ENCODE data around the gene ACAD11.

ACAD11 gene

DNA sequence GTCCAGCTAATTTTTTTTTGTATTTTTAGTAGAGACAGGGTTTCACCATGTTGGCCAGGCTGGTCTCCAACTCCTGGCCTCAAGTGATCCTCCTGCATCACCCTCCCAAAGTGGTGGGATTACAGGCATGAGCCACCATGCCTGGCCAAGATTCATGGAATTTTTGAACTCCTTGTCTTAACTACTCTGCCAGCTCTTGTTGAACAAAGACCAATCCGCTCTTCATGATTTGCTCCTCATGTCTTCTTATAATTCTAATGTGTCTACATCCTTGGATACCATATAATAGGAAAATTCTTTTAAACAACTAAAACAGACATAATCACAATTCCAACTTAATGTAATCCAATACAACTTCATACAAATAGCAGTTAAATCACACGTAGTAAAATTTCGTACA lies 21.8 kb upstream of the ACAD11 start:
- no peaks in the 10 kb centered on the region for H3K4me1 ChIP-seq (ENCODE audit: insufficient read depth, insufficient read length)
- no peaks in the 10 kb centered on the region for H3K27me3 ChIP-seq (ENCODE audit: insufficient read depth, insufficient read length)
- TF ChIP-seq SUZ12 (IDR thresholded peaks at IDR 0.05; ENCODE audit: extremely low read depth, insufficient read depth, insufficient read length) (no peak), YY1 (IDR thresholded peaks at IDR 0.05; ENCODE audit: insufficient read depth, insufficient read length) (no peak), ZNF274 (IDR thresholded peaks at IDR 0.05; ENCODE audit: low read depth, low read length) (no peak)
- DNase-seq (ENCODE audit: low read depth, low spot score) = no peak
- H3K4me3 ChIP-seq (ENCODE audit: insufficient read length, low read depth) = no peak overlapping the region
- H3K36me3 ChIP-seq (ENCODE audit: insufficient read depth, insufficient read length, low read length) = peaks cover 60% of the 10 kb centered on the region
- no peak overlapping the region for H3K9ac ChIP-seq (ENCODE audit: insufficient read length, low read depth)
- no peaks in the 10 kb centered on the region for H3K9me3 ChIP-seq (ENCODE audit: insufficient read depth, low read length)

DNA sequence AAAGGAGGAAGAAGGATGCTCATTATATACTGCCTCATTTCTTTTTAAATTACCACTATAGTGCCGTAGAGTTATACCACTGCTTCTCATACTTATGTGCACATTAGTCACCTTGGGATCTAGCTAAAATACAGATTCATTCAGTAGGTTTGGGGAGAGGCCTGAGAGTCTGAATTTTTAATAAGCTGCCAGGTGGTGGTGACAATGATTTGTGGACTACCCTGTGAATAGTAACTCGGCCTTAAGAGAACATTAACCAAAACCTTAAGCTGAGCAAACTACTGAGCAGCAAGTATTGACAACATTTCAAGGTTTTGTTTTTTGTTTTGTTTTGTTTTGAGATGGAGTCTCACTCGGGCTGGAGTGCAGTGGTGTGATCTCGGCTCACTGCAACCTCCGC lies 20.3 kb upstream of the ACAD11 start:
- no peaks in the 10 kb centered on the region for H3K27me3 ChIP-seq (ENCODE audit: insufficient read depth, insufficient read length)
- no peak overlapping the region for H3K9ac ChIP-seq (ENCODE audit: insufficient read length, low read depth)
- no peaks in the 10 kb centered on the region for H3K4me1 ChIP-seq (ENCODE audit: insufficient read depth, insufficient read length)
- no peak for TF ChIP-seq SUZ12 (IDR thresholded peaks at IDR 0.05; ENCODE audit: extremely low read depth, insufficient read depth, insufficient read length)
- no peak for TF ChIP-seq YY1 (IDR thresholded peaks at IDR 0.05; ENCODE audit: insufficient read depth, insufficient read length)
- no peak for TF ChIP-seq ZNF274 (IDR thresholded peaks at IDR 0.05; ENCODE audit: low read depth, low read length)
- peaks cover 75% of the 10 kb centered on the region for H3K36me3 ChIP-seq (ENCODE audit: insufficient read depth, insufficient read length, low read length)
- no peak for DNase-seq (ENCODE audit: low read depth, low spot score)
- no peaks in the 10 kb centered on the region for H3K9me3 ChIP-seq (ENCODE audit: insufficient read depth, low read length)
- no peak overlapping the region for H3K4me3 ChIP-seq (ENCODE audit: insufficient read length, low read depth)

DNA sequence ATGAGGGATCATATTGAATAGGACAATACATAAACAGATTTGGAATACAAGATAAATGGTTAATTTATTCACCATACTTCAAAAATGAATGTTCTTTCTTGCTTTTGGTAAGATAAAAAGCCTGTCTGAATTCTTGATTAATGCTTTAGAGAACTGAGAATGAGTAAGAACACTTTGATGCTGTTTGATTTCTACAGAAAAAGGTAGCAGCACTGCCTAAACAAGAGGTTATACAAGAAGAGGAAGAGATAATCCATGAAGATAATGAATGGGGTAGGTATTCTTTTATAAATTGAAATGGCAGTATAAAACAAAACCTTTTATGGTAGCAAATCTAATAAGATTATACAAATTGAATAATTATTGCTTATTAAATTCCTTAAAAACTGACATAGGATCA lies 15.8 kb upstream of the ACAD11 start:
- no peaks in the 10 kb centered on the region for H3K4me1 ChIP-seq (ENCODE audit: insufficient read depth, insufficient read length)
- no peak overlapping the region for H3K4me3 ChIP-seq (ENCODE audit: insufficient read length, low read depth)
- no peak overlapping the region for H3K9ac ChIP-seq (ENCODE audit: insufficient read length, low read depth)
- peaks cover 77% of the 10 kb centered on the region for H3K36me3 ChIP-seq (ENCODE audit: insufficient read depth, insufficient read length, low read length)
- no peaks in the 10 kb centered on the region for H3K27me3 ChIP-seq (ENCODE audit: insufficient read depth, insufficient read length)
- no peaks in the 10 kb centered on the region for H3K9me3 ChIP-seq (ENCODE audit: insufficient read depth, low read length)
- no peak for DNase-seq (ENCODE audit: low read depth, low spot score)
- no peak for TF ChIP-seq ZNF274 (IDR thresholded peaks at IDR 0.05; ENCODE audit: low read depth, low read length)
- TF ChIP-seq YY1 (IDR thresholded peaks at IDR 0.05; ENCODE audit: insufficient read depth, insufficient read length) = no peak
- TF ChIP-seq SUZ12 (IDR thresholded peaks at IDR 0.05; ENCODE audit: extremely low read depth, insufficient read depth, insufficient read length) = no peak

DNA sequence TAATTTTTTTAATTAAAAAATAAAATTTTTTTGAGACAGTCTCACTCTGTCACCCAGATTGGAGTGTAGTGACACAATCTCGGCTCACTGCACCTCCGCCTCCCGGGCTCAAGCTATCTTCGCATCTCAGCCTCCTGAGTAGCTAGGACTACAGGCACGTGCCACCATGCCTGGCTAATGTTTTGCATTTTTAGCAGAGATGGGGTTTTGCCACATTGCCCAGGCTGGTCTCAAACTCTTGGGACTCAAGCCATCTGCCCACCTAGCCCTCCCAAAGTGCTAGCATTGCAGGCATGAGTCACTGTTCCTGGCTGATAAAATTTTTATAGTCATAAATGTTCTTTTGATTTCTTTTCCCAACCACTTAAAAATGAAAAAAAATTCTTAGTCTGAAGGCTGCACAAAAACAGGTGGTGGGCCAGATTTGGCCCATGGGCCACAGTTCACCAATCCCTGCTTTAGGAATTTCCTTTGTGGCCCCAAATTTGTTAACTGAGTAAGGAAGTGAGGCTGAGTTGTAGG lies 9.7 kb upstream of the ACAD11 start:
- no peak for DNase-seq (ENCODE audit: low read depth, low spot score)
- H3K27me3 ChIP-seq (ENCODE audit: insufficient read depth, insufficient read length) = no peaks in the 10 kb centered on the region
- TF ChIP-seq ZNF274 (IDR thresholded peaks at IDR 0.05; ENCODE audit: low read depth, low read length) (no peak), YY1 (IDR thresholded peaks at IDR 0.05; ENCODE audit: insufficient read depth, insufficient read length) (no peak), SUZ12 (IDR thresholded peaks at IDR 0.05; ENCODE audit: extremely low read depth, insufficient read depth, insufficient read length) (no peak)
- H3K4me1 ChIP-seq (ENCODE audit: insufficient read depth, insufficient read length) = no peaks in the 10 kb centered on the region
- H3K4me3 ChIP-seq (ENCODE audit: insufficient read length, low read depth) = no peak overlapping the region
- peaks cover 62% of the 10 kb centered on the region for H3K36me3 ChIP-seq (ENCODE audit: insufficient read depth, insufficient read length, low read length)
- no peak overlapping the region for H3K9ac ChIP-seq (ENCODE audit: insufficient read length, low read depth)
- H3K9me3 ChIP-seq (ENCODE audit: insufficient read depth, low read length) = no peaks in the 10 kb centered on the region

DNA sequence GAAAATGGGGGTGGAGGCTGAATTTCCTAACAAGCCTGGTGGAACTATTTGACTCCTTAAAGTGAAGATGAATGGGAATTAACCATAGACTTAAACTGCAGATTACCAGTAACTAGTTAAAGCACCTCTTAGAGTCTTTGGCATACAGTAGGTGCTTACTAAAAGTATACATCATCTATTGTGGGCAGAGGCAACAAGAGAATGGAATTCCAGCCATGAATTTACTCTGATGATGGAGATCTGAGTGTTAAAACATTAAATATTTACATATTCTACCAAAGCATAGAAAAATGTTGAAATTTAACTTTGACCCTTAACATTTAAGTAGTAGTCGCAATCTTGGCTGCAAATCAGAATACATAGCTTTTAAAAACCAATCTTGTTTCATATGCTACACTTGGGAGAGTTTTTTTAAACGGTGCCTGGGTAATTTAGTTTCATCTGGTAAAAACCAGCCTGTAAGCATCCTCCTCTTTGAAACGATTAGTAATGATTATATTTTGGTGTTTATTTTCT lies 5.7 kb upstream of the ACAD11 start:
- Histone ChIP-seq H3K27me3 (ENCODE audit: insufficient read depth, insufficient read length) (no peaks in the 10 kb centered on the region), H3K9me3 (ENCODE audit: insufficient read depth, low read length) (no peaks in the 10 kb centered on the region), H3K4me1 (ENCODE audit: insufficient read depth, insufficient read length) (no peaks in the 10 kb centered on the region), H3K36me3 (ENCODE audit: insufficient read depth, insufficient read length, low read length) (peaks cover 39% of the 10 kb centered on the region), H3K9ac (ENCODE audit: insufficient read length, low read depth) (no peak overlapping the region), H3K4me3 (ENCODE audit: insufficient read length, low read depth) (no peak overlapping the region)
- DNase-seq (ENCODE audit: low read depth, low spot score) = no peak
- no peak for TF ChIP-seq ZNF274 (IDR thresholded peaks at IDR 0.05; ENCODE audit: low read depth, low read length)
- TF ChIP-seq SUZ12 (IDR thresholded peaks at IDR 0.05; ENCODE audit: extremely low read depth, insufficient read depth, insufficient read length) = no peak
- TF ChIP-seq YY1 (IDR thresholded peaks at IDR 0.05; ENCODE audit: insufficient read depth, insufficient read length) = no peak

DNA sequence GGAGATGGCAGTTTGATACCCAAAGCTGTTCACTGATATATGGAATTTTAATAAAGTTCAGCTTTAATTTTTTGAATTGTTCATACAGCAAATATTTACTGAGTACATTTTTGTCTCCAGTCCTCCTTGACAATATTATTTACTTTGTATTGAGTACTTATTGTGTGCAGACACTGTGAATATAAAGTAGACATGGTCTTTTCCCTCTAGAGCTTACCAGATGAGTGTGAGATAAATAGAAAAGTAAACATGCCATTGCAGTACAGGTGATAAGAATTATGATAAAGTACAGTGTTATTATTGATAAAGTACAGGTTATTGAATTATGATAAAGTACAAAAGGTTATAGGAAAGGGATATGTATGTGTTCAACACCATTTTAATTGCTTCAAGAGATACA lies 2.6 kb upstream of the ACAD11 start:
- DNase-seq (ENCODE audit: low read depth, low spot score) = no peak
- TF ChIP-seq ZNF274 (IDR thresholded peaks at IDR 0.05; ENCODE audit: low read depth, low read length) (no peak), YY1 (IDR thresholded peaks at IDR 0.05; ENCODE audit: insufficient read depth, insufficient read length) (no peak), SUZ12 (IDR thresholded peaks at IDR 0.05; ENCODE audit: extremely low read depth, insufficient read depth, insufficient read length) (no peak)
- H3K27me3 ChIP-seq (ENCODE audit: insufficient read depth, insufficient read length) = no peaks in the 10 kb centered on the region
- H3K9me3 ChIP-seq (ENCODE audit: insufficient read depth, low read length) = no peaks in the 10 kb centered on the region
- H3K4me1 ChIP-seq (ENCODE audit: insufficient read depth, insufficient read length) = no peaks in the 10 kb centered on the region
- peaks cover 23% of the 10 kb centered on the region for H3K36me3 ChIP-seq (ENCODE audit: insufficient read depth, insufficient read length, low read length)
- no peak overlapping the region for H3K9ac ChIP-seq (ENCODE audit: insufficient read length, low read depth)
- H3K4me3 ChIP-seq (ENCODE audit: insufficient read length, low read depth) = no peak overlapping the region

DNA sequence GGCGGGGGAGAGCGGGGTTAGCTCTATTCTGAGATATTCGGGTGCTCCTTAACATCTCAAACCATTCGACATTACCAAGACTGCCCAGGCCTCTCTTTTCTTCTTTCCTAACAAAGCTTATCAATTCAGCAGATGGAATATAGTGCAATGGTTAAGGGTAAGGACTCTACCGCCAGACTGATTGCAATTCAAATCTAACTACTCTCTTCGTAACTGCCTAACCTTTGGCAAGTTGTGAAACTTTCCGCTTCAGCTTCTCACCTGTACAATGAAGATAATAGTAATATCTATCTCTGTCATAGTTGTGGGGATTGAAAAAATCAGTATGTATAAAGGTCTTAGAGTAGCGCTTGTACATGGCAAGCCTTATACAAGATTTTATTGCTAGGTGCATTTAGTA lies 1.5 kb upstream of the ACAD11 start:
- Histone ChIP-seq H3K9me3 (ENCODE audit: insufficient read depth, low read length) (no peaks in the 10 kb centered on the region), H3K27me3 (ENCODE audit: insufficient read depth, insufficient read length) (no peaks in the 10 kb centered on the region), H3K4me3 (ENCODE audit: insufficient read length, low read depth) (peak overlapping the region; percentile 83), H3K9ac (ENCODE audit: insufficient read length, low read depth) (peak overlapping the region; percentile 90), H3K4me1 (ENCODE audit: insufficient read depth, insufficient read length) (no peaks in the 10 kb centered on the region), H3K36me3 (ENCODE audit: insufficient read depth, insufficient read length, low read length) (peaks cover 15% of the 10 kb centered on the region)
- DNase-seq (ENCODE audit: low read depth, low spot score) = no peak
- TF ChIP-seq YY1 (IDR thresholded peaks at IDR 0.05; ENCODE audit: insufficient read depth, insufficient read length) = no peak
- no peak for TF ChIP-seq ZNF274 (IDR thresholded peaks at IDR 0.05; ENCODE audit: low read depth, low read length)
- no peak for TF ChIP-seq SUZ12 (IDR thresholded peaks at IDR 0.05; ENCODE audit: extremely low read depth, insufficient read depth, insufficient read length)

All from NT2/D1 (cell line).